SK-N-SH treated with all-trans-retinoic acid at 6 μM for 48 hours (cell line): Measurements from ENCODE around the gene ERN1.

ENCODE experiments used
- GLIS3 ChIP-seq: fragments of 250-450 bp; sonication (Bioruptor Pico); IDR thresholded peaks from 2 replicates; pipeline ENCODE4 v1.5.0; 2020; ENCODE audit warnings: mild to moderate bottlenecking, moderate library complexity
- TCF4 ChIP-seq: fragments of 250-450 bp; sonication (Bioruptor Pico); IDR thresholded peaks from 2 replicates; pipeline ENCODE4 v1.8.0; 2021; ENCODE audit warnings: mild to moderate bottlenecking, moderate library complexity, borderline replicate concordance
- ZFP3 ChIP-seq: fragments of 250-450 bp; sonication (Bioruptor Pico); IDR thresholded peaks from 2 replicates; pipeline ENCODE4 v1.5.0; 2020; ENCODE audit warnings: mild to moderate bottlenecking, moderate library complexity
- TF ChIP-seq, protein P1 (sequence below): fragments of 250-450 bp; sonication (Bioruptor Pico); IDR thresholded peaks from 2 replicates; pipeline ENCODE4 v1.5.1; 2020; ENCODE audit warnings: low read depth, mild to moderate bottlenecking, moderate library complexity

DNA sequence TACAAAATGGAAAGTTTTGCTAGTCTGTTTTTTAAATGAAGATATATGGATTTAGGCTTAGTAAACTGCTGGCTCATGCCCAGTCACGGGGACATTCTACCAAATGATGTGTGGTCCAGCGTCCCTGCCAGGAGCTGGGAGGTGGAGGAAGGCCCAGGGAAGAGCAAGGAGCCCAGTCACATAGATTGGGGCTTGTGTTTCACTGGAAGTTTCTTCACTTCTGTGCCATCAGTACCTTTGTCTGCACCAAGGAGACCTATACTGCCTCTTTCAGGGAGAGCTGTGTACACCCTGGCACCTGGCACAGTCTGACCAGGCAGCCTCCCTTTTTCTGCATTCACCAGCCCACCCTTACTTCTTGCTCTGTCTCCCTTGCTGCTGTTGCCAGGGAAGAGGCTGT lies 32.6 kb upstream of the ERN1 start:
- TF ChIP-seq, protein P1, sequence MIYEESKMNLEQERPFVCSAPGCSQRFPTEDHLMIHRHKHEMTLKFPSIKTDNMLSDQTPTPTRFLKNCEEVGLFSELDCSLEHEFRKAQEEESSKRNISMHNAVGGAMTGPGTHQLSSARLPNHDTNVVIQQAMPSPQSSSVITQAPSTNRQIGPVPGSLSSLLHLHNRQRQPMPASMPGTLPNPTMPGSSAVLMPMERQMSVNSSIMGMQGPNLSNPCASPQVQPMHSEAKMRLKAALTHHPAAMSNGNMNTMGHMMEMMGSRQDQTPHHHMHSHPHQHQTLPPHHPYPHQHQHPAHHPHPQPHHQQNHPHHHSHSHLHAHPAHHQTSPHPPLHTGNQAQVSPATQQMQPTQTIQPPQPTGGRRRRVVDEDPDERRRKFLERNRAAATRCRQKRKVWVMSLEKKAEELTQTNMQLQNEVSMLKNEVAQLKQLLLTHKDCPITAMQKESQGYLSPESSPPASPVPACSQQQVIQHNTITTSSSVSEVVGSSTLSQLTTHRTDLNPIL (CRISPR knock-in tag): no peak
- TF ChIP-seq TCF4 (no peak), GLIS3 (CRISPR knock-in tag) (no peak), ZFP3 (CRISPR knock-in tag) (no peak)
